ENCODE results near the gene ITPR2. TPM values are rescaled to one million over a fixed set of nuclear protein-coding genes. Genes with fewer than 3 reads are reported as not detected.

The ITPR2 gene
- total and polyA plus RNA-seq, 4 donors = 30.9 to 133 (median 73.2) TPM

DNA sequence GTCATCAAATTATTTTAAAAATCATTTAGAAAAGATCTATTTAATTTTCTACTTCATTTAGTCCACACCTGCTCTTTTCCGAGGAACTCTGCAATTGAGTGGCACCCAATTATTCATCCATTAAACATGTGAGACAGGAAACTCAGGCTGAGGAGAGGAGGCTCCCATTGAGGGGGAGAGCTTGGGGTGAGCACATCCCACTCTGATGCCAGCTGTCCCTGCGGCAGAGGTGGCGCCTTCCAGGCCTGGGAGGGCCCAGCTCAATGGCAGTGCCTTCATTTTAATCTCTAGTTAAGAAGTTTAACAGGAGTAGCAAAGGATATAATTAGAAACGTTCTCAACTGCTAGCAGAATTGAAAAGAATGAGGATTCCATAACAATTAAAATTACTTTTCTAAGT, 92.0 kb downstream of the ITPR2 start:
- DNase-seq (ENCODE audit: low read depth in 4 of 6, low spot score in 6 of 6) = peak in 1 of 6 donors; percentile 5
- Histone ChIP-seq H3K36me3 (ENCODE audit: control insufficient read depth, insufficient read depth, low read length) (no peaks in the 10 kb centered on the region), H3K27me3 (ENCODE audit: control insufficient read depth, insufficient read depth, low read length) (no peaks in the 10 kb centered on the region), H3K4me3 (ENCODE audit: low read depth, low read length) (no peak overlapping the region), H3K4me1 (ENCODE audit: control insufficient read depth, insufficient read depth, low read length) (no peaks in the 10 kb centered on the region), H3K27ac (ENCODE audit: low read depth, low read length) (no peak overlapping the region), H3K9me3 (ENCODE audit: control insufficient read depth, insufficient read depth, low read length) (no peaks in the 10 kb centered on the region)
- no CpG with 5 or more reads among the region's 4 CpGs for WGBS (ENCODE audit: insufficient coverage)

DNA sequence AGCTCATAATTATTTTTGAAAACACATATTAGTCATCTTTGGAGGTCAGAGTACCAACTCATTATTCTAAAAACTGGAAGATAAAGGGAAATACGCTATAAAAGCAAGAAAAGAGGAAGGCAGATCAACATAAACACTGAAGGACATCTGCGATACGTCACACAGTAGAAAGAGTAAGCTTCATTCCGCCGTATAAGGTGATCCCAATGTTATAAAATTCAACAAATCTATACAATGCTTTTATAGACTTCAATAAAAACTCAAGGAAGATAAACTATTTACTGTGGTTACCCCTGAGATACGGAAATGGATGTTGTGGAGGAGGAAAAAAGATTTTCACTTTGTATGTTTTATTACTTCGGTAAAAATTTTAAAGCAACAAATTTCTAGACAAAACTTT, 92.6 kb downstream of the ITPR2 start:
- Histone ChIP-seq H3K4me1 (ENCODE audit: control insufficient read depth, insufficient read depth, low read length) (no peaks in the 10 kb centered on the region), H3K27me3 (ENCODE audit: control insufficient read depth, insufficient read depth, low read length) (no peaks in the 10 kb centered on the region), H3K36me3 (ENCODE audit: control insufficient read depth, insufficient read depth, low read length) (no peaks in the 10 kb centered on the region), H3K4me3 (ENCODE audit: low read depth, low read length) (no peak overlapping the region), H3K9me3 (ENCODE audit: control insufficient read depth, insufficient read depth, low read length) (no peaks in the 10 kb centered on the region), H3K27ac (ENCODE audit: low read depth, low read length) (no peak overlapping the region)
- no CpG with 5 or more reads among the region's 7 CpGs for WGBS (ENCODE audit: insufficient coverage)
- no peak for DNase-seq (ENCODE audit: low read depth in 4 of 6, low spot score in 6 of 6)

- no peak for DNase-seq (ENCODE audit: low read depth in 4 of 6, low spot score in 6 of 6)
- WGBS (ENCODE audit: insufficient coverage) = no CpG with 5 or more reads among the region's 10 CpGs
- Histone ChIP-seq H3K9me3 (ENCODE audit: control insufficient read depth, insufficient read depth, low read length) (no peaks in the 10 kb centered on the region), H3K27ac (ENCODE audit: low read depth, low read length) (peak overlapping the region; percentile 37), H3K36me3 (ENCODE audit: control insufficient read depth, insufficient read depth, low read length) (no peaks in the 10 kb centered on the region), H3K4me3 (ENCODE audit: low read depth, low read length) (no peak overlapping the region), H3K4me1 (ENCODE audit: control insufficient read depth, insufficient read depth, low read length) (no peaks in the 10 kb centered on the region), H3K27me3 (ENCODE audit: control insufficient read depth, insufficient read depth, low read length) (no peaks in the 10 kb centered on the region)
Observed at GRCh38 chr12:26737487-26738030, 95.4 kb downstream of the ITPR2 start.

DNA sequence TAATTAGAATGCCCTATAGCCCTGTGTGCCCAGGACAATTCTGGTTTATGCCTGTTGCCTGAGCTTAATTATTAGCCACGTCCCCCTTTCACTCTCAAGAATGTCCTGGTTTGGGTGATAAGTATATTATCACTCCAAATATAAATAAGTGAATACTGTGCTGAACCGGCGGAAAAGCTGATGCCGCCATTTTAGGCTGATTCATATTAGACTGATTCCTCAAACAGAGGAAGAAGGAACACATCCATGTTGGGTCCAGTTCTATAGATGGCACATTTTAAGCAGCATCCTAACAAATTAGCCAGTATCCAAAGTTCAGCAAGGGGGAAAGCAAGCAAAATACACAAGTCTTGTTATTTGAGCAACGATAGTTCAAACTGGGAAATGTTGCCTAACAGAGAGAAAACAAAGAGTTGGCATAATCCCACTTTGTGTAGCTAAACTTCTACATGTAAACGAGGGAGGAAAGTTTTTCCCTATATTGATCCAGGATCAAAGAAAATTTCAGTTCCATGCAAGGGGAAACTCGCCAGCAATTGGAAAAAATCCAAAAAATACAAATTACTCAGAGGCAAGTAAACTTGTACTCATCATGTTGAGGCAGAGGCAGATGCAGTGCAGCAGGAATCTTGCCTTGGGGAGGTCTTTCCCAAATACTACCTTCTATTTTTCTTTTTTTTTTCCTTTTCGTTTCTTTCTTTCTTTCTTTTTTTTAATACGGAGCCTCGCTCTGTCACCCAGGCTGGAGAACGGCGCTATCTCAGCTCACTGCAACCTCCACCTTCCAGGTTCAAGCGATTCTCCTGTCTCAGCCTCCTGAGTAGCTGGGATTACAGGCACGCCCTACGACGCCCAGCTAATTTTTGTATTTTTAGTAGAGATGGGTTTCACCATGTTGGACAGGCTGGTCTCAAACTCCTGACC, 96.2 kb downstream of the ITPR2 start:
- peak overlapping the region; percentile 57 for H3K27ac ChIP-seq (ENCODE audit: low read depth, low read length)
- peak in 1 of 6 donors; percentile 57 for DNase-seq (ENCODE audit: low read depth in 4 of 6, low spot score in 6 of 6)
- no peaks in the 10 kb centered on the region for H3K27me3 ChIP-seq (ENCODE audit: control insufficient read depth, insufficient read depth, low read length)
- no peaks in the 10 kb centered on the region for H3K4me1 ChIP-seq (ENCODE audit: control insufficient read depth, insufficient read depth, low read length)
- WGBS (ENCODE audit: insufficient coverage) = 75% methylated on average over 5 of the region's 16 CpGs
- no peak overlapping the region for H3K4me3 ChIP-seq (ENCODE audit: low read depth, low read length)
- H3K36me3 ChIP-seq (ENCODE audit: control insufficient read depth, insufficient read depth, low read length) = no peaks in the 10 kb centered on the region
- no peaks in the 10 kb centered on the region for H3K9me3 ChIP-seq (ENCODE audit: control insufficient read depth, insufficient read depth, low read length)

DNA sequence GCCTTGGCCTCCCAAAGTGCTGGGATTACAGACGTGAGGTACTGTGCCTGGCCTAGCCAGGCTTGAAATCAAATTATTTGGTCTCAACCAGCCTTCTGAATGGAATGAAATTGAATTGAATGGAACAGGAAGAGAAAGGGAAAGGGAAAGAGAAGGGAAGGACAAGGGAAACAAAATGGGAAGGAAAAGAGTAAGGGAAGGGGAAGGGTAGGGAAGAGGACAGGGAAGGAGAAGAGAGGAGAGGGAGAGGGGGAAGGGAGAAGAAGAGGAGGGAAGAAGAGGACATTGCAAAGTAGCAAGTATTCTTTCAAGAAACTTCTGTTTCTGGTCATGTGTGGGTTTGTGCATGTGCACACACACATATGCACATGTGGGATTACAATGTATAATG, 97.8 kb downstream of the ITPR2 start:
- no peak for DNase-seq (ENCODE audit: low read depth in 4 of 6, low spot score in 6 of 6)

DNA sequence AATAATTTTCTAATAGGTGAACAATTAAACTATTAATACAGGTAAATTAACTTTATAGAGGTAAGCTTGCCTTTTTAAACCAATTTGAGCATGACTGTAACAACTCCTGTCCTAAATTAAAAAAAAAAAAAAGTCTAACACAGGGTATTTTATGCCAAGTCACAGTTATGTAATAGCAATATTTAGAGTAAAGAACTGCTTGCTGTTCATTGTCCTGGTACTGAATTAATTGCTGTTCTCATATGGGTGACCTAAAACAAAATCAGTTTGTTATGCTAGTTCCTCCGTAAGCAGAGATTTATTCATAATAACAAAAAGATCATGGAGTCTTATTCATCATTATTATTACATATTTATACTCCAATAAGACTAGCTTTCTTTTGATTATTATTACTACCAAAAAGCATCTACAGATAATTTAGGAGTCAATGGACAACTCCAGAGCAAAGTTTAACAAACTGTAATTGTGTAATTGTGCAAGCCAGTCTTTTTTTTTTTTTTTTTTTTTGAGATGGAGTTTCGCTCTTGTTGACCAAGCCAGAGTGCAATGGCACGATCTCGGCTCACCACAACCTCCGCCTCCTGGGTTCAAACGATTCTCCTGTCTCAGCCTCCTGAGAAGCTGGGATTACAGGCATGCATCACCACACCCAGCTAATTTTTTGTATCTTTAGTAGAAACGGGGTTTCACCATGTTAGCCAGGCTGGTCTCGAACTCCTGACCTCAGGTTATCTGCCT, 98.3 kb downstream of the ITPR2 start:
- WGBS (ENCODE audit: insufficient coverage) = 100% methylated on average over 4 of the region's 8 CpGs

More for the DNA sequence above, 97.8 kb downstream of the ITPR2 start:
- no peaks in the 10 kb centered on the region for H3K36me3 ChIP-seq (ENCODE audit: control insufficient read depth, insufficient read depth, low read length)
- H3K27ac ChIP-seq (ENCODE audit: low read depth, low read length) = no peak overlapping the region
- no peaks in the 10 kb centered on the region for H3K4me1 ChIP-seq (ENCODE audit: control insufficient read depth, insufficient read depth, low read length)
- H3K27me3 ChIP-seq (ENCODE audit: control insufficient read depth, insufficient read depth, low read length) = no peaks in the 10 kb centered on the region
- WGBS (ENCODE audit: insufficient coverage) = 45% methylated on average over 1 of the region's 1 CpG
- H3K9me3 ChIP-seq (ENCODE audit: control insufficient read depth, insufficient read depth, low read length) = no peaks in the 10 kb centered on the region
- H3K4me3 ChIP-seq (ENCODE audit: low read depth, low read length) = no peak overlapping the region

DNA sequence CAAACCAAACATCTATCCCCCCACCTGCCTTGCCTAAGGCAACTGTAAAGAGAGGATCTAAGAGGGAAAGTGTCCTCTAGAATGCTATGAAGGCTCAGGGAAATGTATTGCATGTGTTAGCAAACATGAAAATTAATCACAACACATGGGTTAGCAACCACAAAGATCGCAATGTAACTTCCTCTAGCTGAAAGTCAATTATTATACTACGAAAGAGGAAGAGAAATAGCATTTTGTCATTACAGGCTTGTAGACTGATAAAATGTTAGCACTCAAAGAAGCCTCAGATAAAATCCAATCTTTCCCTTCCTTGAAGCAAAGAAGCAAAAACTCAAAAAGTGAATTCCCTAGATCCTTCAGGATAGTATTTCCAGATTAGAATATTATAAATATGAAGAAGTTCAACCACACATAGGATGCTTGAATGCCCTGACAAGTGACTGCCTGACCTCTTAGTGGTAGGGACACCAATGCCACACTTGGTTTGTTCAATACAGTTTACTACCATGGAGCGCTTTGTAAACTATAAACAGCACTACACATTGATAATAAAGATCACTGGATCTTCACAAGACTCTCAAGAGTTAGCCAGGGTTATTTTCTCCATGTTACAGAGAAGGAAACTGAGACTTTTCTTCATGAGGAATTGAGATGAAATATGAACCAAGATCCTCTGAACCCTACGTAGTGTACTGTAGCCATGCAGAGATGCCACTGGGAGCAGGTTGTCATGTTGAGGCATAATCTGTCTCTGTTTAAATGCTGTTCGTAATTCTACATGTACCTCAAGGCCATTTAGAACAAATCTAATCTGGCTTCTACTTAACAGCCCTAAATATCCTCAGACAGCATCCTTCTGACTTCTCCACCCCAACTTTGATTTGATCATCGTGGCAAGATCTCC, 100.7 kb downstream of the ITPR2 start:
- Histone ChIP-seq H3K4me1 (ENCODE audit: control insufficient read depth, insufficient read depth, low read length) (no peaks in the 10 kb centered on the region), H3K27me3 (ENCODE audit: control insufficient read depth, insufficient read depth, low read length) (no peaks in the 10 kb centered on the region), H3K4me3 (ENCODE audit: low read depth, low read length) (no peak overlapping the region), H3K27ac (ENCODE audit: low read depth, low read length) (no peak overlapping the region), H3K9me3 (ENCODE audit: control insufficient read depth, insufficient read depth, low read length) (no peaks in the 10 kb centered on the region), H3K36me3 (ENCODE audit: control insufficient read depth, insufficient read depth, low read length) (no peaks in the 10 kb centered on the region)
- no peak for DNase-seq (ENCODE audit: low read depth in 4 of 6, low spot score in 6 of 6)
- 70% methylated on average over 2 of the region's 6 CpGs for WGBS (ENCODE audit: insufficient coverage)

More for the DNA sequence above, 98.3 kb downstream of the ITPR2 start:
- H3K4me1 ChIP-seq (ENCODE audit: control insufficient read depth, insufficient read depth, low read length) = no peaks in the 10 kb centered on the region
- H3K9me3 ChIP-seq (ENCODE audit: control insufficient read depth, insufficient read depth, low read length) = no peaks in the 10 kb centered on the region
- DNase-seq (ENCODE audit: low read depth in 4 of 6, low spot score in 6 of 6) = no peak
- H3K36me3 ChIP-seq (ENCODE audit: control insufficient read depth, insufficient read depth, low read length) = no peaks in the 10 kb centered on the region
- H3K27me3 ChIP-seq (ENCODE audit: control insufficient read depth, insufficient read depth, low read length) = no peaks in the 10 kb centered on the region
- no peak overlapping the region for H3K4me3 ChIP-seq (ENCODE audit: low read depth, low read length)
- no peak overlapping the region for H3K27ac ChIP-seq (ENCODE audit: low read depth, low read length)

DNA sequence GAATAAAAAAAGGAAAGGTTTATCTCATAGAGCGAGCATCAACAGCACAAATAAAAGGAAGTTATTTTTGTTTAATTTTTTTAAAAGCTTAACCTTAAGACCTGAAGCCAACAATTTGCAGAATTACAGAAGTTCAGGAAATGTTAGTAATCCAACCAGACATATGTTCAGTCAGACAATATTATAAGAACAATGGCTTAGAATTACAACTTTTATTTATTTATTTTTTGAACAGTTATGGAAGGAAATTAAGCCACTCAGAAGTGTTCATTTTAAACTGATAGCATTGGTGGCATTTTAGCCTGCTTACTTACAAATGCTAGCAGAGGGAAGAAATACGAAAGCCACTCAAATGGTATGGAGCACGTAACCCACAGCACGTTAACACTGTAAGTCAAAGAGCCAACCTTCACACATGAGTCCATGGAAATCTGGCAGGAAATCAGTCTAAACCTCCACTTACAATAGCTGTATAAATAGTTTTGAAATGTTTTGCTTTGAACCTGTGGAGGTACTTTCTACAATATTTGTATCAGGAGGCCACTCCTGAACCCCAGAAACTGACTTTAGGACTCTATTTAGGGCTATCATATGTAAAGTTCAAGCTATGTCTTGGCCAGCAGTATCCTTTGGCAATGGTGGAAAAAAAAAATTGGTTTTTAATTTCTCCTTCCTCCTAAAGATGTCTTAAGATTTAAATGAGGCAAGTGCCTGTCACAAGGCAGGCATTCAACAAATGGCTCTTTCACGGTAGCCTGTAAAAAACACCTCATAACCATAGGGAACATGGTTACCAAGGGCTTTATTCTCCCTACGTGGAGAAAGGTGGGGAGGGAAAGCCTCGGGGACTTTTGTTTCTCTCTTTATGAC, 102.3 kb downstream of the ITPR2 start:
- H3K4me1 ChIP-seq (ENCODE audit: control insufficient read depth, insufficient read depth, low read length) = no peaks in the 10 kb centered on the region
- H3K27me3 ChIP-seq (ENCODE audit: control insufficient read depth, insufficient read depth, low read length) = no peaks in the 10 kb centered on the region
- no peak overlapping the region for H3K4me3 ChIP-seq (ENCODE audit: low read depth, low read length)
- H3K36me3 ChIP-seq (ENCODE audit: control insufficient read depth, insufficient read depth, low read length) = no peaks in the 10 kb centered on the region
- no CpG with 5 or more reads among the region's 7 CpGs for WGBS (ENCODE audit: insufficient coverage)
- H3K27ac ChIP-seq (ENCODE audit: low read depth, low read length) = no peak overlapping the region
- no peaks in the 10 kb centered on the region for H3K9me3 ChIP-seq (ENCODE audit: control insufficient read depth, insufficient read depth, low read length)
- DNase-seq (ENCODE audit: low read depth in 4 of 6, low spot score in 6 of 6) = no peak
